Stimulated activated CD8-positive, alpha-beta memory T cell treated with anti-CD3 and anti-CD28 coated beads, Interleukin-12 subunit alpha, Interleukin-12 subunit beta, amount 100 ng/mL, for 4 hours (primary cell): ENCODE data around the gene CALML3.
"Not testable (repeated sequence)": the region's sequence is repeated elsewhere in the genome, so short reads cannot be mapped to it uniquely, and the experiment has no call there.

Experiments
- DNase-seq: peaks from one replicate; pipeline ENCODE4 v3.0.0-alpha.2; 2020; ENCODE audit warnings: low read depth

Gene CALML3

GRCh38 chr10:5557040-5557721 is 32.4 kb downstream of the CALML3 start:
- no peak for DNase-seq

GRCh38 chr10:5557799-5558771 is 33.3 kb downstream of the CALML3 start:
- no peak for DNase-seq

- DNase-seq, result not testable (repeated sequence)
These were observed 34.3 kb downstream of the CALML3 start for GRCh38 chr10:5559022-5559421.

GRCh38 chr10:5559642-5560141 is 34.9 kb downstream of the CALML3 start:
- no peak for DNase-seq

- DNase-seq, result no peak
These were observed 35.5 kb downstream of the CALML3 start for GRCh38 chr10:5560142-5560816.

- DNase-seq, result no peak
These were observed 36.3 kb downstream of the CALML3 start for GRCh38 chr10:5560817-5561703.

- no peak for DNase-seq
These were observed 37.2 kb downstream of the CALML3 start for GRCh38 chr10:5561704-5562645.

GRCh38 chr10:5563321-5563961 is 38.7 kb downstream of the CALML3 start:
- DNase-seq, result no peak

GRCh38 chr10:5563991-5564536 is 39.3 kb downstream of the CALML3 start:
- no peak for DNase-seq

- no peak for DNase-seq
These were observed 39.9 kb downstream of the CALML3 start for GRCh38 chr10:5564537-5565204.

GRCh38 chr10:5565205-5565545 is 40.4 kb downstream of the CALML3 start:
- DNase-seq, result no peak

- no peak for DNase-seq
These were observed 41.2 kb downstream of the CALML3 start for GRCh38 chr10:5565671-5566581.

- DNase-seq, result no peak
These were observed 41.9 kb downstream of the CALML3 start for GRCh38 chr10:5566614-5567013.

- DNase-seq, result no peak
These were observed 42.7 kb downstream of the CALML3 start for GRCh38 chr10:5567477-5567876.

GRCh38 chr10:5568984-5569383 is 44.2 kb downstream of the CALML3 start:
- DNase-seq, result no peak

GRCh38 chr10:5569568-5569967 is 44.8 kb downstream of the CALML3 start:
- DNase-seq, result no peak

GRCh38 chr10:5570007-5570655 is 45.4 kb downstream of the CALML3 start:
- DNase-seq, result no peak
